ENCODE results near the gene IL12B.

The IL12B gene

DNA sequence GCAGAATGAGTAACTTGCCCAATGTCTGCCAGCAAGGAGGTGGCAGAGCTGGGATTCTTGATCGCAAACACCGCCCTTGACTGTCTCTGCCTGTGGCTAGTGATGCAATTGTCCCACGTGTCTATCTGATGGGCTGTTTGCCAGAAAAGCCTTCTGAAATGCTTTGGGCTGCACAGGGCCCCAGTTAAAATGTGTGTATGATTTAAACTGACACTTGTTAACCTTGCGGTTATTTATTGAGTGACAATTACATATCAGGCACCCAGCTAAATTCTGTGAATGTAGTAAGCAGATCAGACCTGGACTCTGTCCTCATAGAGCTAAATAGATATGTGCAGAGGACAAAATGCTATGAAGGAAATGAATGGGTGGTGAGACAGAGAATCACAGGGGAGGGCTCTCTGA lies 11.6 kb upstream of the IL12B start:
- H3K4me3 Mint-ChIP-seq = no peak overlapping the region

GRCh38 chr5:159341145-159341544 lies 10.9 kb upstream of the IL12B start:
- no peak overlapping the region for H3K4me3 Mint-ChIP-seq
- H3K36me3 Mint-ChIP-seq (ENCODE audit: low read depth) = no peaks in the 10 kb centered on the region
- H3K27ac Mint-ChIP-seq = peak overlapping the region; percentile 81
- H3K4me1 Mint-ChIP-seq (ENCODE audit: low read depth) = peaks cover 63% of the 10 kb centered on the region
- H3K9me3 Mint-ChIP-seq = no peaks in the 10 kb centered on the region
- intact Hi-C loops (cut with micrococcal nuclease) = no loop called here
- peaks cover 6% of the 10 kb centered on the region for H3K27me3 Mint-ChIP-seq

More for the DNA sequence above, 11.6 kb upstream of the IL12B start:
- H3K27ac Mint-ChIP-seq = peak overlapping the region; percentile 81
- no peaks in the 10 kb centered on the region for H3K9me3 Mint-ChIP-seq
- H3K27me3 Mint-ChIP-seq = peaks cover 6% of the 10 kb centered on the region
- peaks cover 57% of the 10 kb centered on the region for H3K4me1 Mint-ChIP-seq (ENCODE audit: low read depth)
- intact Hi-C loops (cut with micrococcal nuclease) = no loop called here
- H3K36me3 Mint-ChIP-seq (ENCODE audit: low read depth) = no peaks in the 10 kb centered on the region

- Mint-ChIP-seq H3K9me3 (no peaks in the 10 kb centered on the region), H3K27ac (peak overlapping the region; percentile 81), H3K4me1 (ENCODE audit: low read depth) (peaks cover 57% of the 10 kb centered on the region), H3K27me3 (peaks cover 3% of the 10 kb centered on the region), H3K36me3 (ENCODE audit: low read depth) (no peaks in the 10 kb centered on the region), H3K4me3 (no peak overlapping the region)
- intact Hi-C loops (cut with micrococcal nuclease) = no loop called here
Observed at GRCh38 chr5:159340511-159340910, 10.2 kb upstream of the IL12B start.

- Mint-ChIP-seq H3K4me1 (ENCODE audit: low read depth) (peaks cover 46% of the 10 kb centered on the region), H3K27ac (no peak overlapping the region)
Observed at GRCh38 chr5:159339460-159339859, 9.2 kb upstream of the IL12B start.

DNA sequence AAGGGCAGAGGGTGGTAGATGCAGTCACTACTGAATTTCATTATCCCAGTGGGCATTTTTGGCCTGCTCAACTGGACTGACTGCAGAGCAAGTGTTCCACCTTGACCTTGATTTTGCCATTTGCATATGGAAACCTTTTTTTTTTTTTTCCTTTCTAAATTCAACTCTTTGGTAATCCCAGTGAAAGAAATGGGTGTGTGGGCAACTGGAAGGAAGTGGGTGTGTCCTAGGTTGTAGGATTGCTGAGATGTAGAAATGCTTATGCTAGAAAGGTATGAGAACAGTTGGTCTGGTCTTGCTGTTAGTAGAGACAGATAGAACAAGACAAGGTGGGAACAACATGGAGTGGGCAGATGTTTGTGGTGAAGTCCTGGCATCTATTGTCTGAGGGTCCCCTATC lies 7.8 kb upstream of the IL12B start:
- H3K27ac Mint-ChIP-seq = peak overlapping the region; percentile 84
- H3K27me3 Mint-ChIP-seq = peaks cover 1% of the 10 kb centered on the region
- no peaks in the 10 kb centered on the region for H3K36me3 Mint-ChIP-seq (ENCODE audit: low read depth)
- peaks cover 39% of the 10 kb centered on the region for H3K4me1 Mint-ChIP-seq (ENCODE audit: low read depth)
- H3K4me3 Mint-ChIP-seq = no peak overlapping the region
- intact Hi-C loops (cut with micrococcal nuclease) = loop anchor here (10.0 kb wide), 2 partner anchors 117 to 467 kb away; no protein-coding TSS in a partner anchor
- no peaks in the 10 kb centered on the region for H3K9me3 Mint-ChIP-seq

More at GRCh38 chr5:159339460-159339859, 9.2 kb upstream of the IL12B start:
- Mint-ChIP-seq H3K9me3 (no peaks in the 10 kb centered on the region), H3K36me3 (ENCODE audit: low read depth) (no peaks in the 10 kb centered on the region), H3K27me3 (peaks cover 1% of the 10 kb centered on the region), H3K4me3 (no peak overlapping the region)
- intact Hi-C loops (cut with micrococcal nuclease) = loop anchor here (10.0 kb wide), 2 partner anchors 115 to 465 kb away; no protein-coding TSS in a partner anchor

- H3K27ac Mint-ChIP-seq = peak overlapping the region; percentile 84
- H3K36me3 Mint-ChIP-seq (ENCODE audit: low read depth) = no peaks in the 10 kb centered on the region
- H3K9me3 Mint-ChIP-seq = no peaks in the 10 kb centered on the region
- H3K4me3 Mint-ChIP-seq = no peak overlapping the region
- H3K27me3 Mint-ChIP-seq = peaks cover 1% of the 10 kb centered on the region
- H3K4me1 Mint-ChIP-seq (ENCODE audit: low read depth) = peaks cover 44% of the 10 kb centered on the region
- intact Hi-C loops (cut with micrococcal nuclease) = loop anchor here (2.0 to 10.0 kb wide), 3 partner anchors 26 to 468 kb away; no protein-coding TSS in a partner anchor
Observed at GRCh38 chr5:159337016-159337955, 7.0 kb upstream of the IL12B start.

GRCh38 chr5:159336586-159336985 lies 6.3 kb upstream of the IL12B start:
- H3K4me1 Mint-ChIP-seq (ENCODE audit: low read depth) = peaks cover 46% of the 10 kb centered on the region
- no peaks in the 10 kb centered on the region for H3K36me3 Mint-ChIP-seq (ENCODE audit: low read depth)
- intact Hi-C loops (cut with micrococcal nuclease) = loop anchor here (2.0 to 10.0 kb wide), 3 partner anchors 26 to 468 kb away; no protein-coding TSS in a partner anchor

GRCh38 chr5:159333545-159333925 lies 3.2 kb upstream of the IL12B start:
- Mint-ChIP-seq H3K4me3 (no peak overlapping the region), H3K27me3 (no peaks in the 10 kb centered on the region), H3K36me3 (ENCODE audit: low read depth) (no peaks in the 10 kb centered on the region), H3K27ac (no peak overlapping the region), H3K4me1 (ENCODE audit: low read depth) (peaks cover 51% of the 10 kb centered on the region), H3K9me3 (no peaks in the 10 kb centered on the region)
- intact Hi-C loops (cut with micrococcal nuclease) = loop anchor here (5.0 to 10.0 kb wide), 3 partner anchors 121 to 584 kb away; partner anchors contain the start of gene ADRA1B

More at GRCh38 chr5:159336586-159336985, 6.3 kb upstream of the IL12B start:
- peak overlapping the region; percentile 62 for H3K27ac Mint-ChIP-seq
- H3K9me3 Mint-ChIP-seq = no peaks in the 10 kb centered on the region
- H3K4me3 Mint-ChIP-seq = no peak overlapping the region
- H3K27me3 Mint-ChIP-seq = no peaks in the 10 kb centered on the region

DNA sequence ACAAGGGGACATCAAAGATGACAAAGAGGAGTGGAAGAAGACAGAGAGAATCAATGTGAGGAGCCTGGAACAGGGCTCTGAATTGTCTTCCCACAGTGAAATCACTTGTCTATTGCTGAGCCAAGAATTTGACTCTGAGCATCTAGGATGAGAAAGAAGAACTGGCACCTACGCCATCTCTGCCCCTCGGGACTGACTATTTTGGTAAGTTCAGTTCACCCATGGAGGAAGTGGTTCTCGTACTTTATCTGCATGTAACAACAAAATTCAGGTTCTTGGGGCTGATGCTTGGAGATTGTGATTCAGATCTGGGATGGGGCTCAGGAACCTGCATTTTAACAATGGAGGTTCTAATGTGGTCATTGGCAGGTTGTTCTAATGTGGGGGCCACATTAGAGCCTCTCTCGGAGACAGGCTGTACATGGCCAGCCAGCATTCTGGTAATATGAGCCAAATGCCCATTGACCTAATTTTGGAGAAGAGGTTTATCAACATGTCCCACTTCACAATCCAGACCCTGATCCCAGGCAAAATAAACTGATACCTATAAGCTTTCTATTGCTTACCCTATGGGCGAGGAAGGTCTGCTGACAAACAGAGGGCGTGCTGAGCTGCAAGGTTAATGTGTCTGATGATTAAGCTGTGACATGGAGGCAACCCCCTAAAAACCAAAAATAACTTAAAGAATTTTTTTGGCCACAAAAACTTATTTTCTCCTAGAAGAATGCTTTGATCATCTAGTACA lies 2.7 kb upstream of the IL12B start:
- H3K4me1 Mint-ChIP-seq (ENCODE audit: low read depth) = peaks cover 46% of the 10 kb centered on the region
- H3K4me3 Mint-ChIP-seq = no peak overlapping the region
- intact Hi-C loops (cut with micrococcal nuclease) = loop anchor here (5.0 to 10.0 kb wide), 3 partner anchors 122 to 584 kb away; partner anchors contain the start of gene ADRA1B
- H3K27ac Mint-ChIP-seq = no peak overlapping the region
- no peaks in the 10 kb centered on the region for H3K9me3 Mint-ChIP-seq
- H3K36me3 Mint-ChIP-seq (ENCODE audit: low read depth) = no peaks in the 10 kb centered on the region
- H3K27me3 Mint-ChIP-seq = no peaks in the 10 kb centered on the region

- peak overlapping the region; percentile 68 for H3K27ac Mint-ChIP-seq
Observed at GRCh38 chr5:159331093-159331973, 1.0 kb upstream of the IL12B start.

GRCh38 chr5:159324986-159325385 lies 5.3 kb downstream of the IL12B start:
- no peaks in the 10 kb centered on the region for H3K36me3 Mint-ChIP-seq (ENCODE audit: low read depth)
- no peaks in the 10 kb centered on the region for H3K9me3 Mint-ChIP-seq
- no peak overlapping the region for H3K27ac Mint-ChIP-seq

More at GRCh38 chr5:159331093-159331973, 1.0 kb upstream of the IL12B start:
- Mint-ChIP-seq H3K4me1 (ENCODE audit: low read depth) (peaks cover 30% of the 10 kb centered on the region), H3K36me3 (ENCODE audit: low read depth) (no peaks in the 10 kb centered on the region), H3K9me3 (no peaks in the 10 kb centered on the region), H3K27me3 (peaks cover 2% of the 10 kb centered on the region), H3K4me3 (peak overlapping the region; percentile 68)
- intact Hi-C loops (cut with micrococcal nuclease) = loop anchor here (5.0 to 10.0 kb wide), 3 partner anchors 123 to 586 kb away; partner anchors contain the start of gene ADRA1B

DNA sequence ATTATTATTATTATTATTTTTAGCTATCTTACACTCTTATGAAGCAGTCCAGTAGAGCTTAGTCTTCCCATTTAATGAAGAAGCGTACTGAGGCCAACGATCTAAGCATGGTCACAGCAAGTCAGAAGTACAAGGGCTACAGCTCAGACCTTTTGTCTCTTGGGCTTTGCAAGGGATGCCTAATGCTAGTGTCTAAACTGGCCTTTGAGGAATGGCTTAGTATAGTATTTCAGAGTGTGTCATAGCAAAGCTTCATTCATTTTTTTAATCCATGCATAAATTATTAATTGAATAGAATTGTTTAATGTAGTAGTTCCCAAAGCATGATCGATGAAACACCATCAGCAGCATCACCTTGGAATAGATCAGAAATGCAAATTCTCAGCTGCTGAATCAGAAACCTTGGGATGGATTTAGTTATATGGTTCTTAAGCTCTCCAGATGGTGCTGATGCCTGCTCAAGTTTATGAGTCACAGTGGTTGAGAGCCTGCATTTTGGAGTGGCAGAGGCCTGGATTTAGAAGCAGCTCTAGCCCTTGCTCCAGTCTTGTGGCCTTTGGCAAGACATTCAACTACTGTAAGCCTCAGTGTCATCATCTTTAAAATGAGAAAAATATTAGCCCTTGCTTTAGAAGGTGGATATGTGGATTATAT lies 6.1 kb downstream of the IL12B start:
- H3K27me3 Mint-ChIP-seq = peaks cover 2% of the 10 kb centered on the region
- H3K36me3 Mint-ChIP-seq (ENCODE audit: low read depth) = no peaks in the 10 kb centered on the region
- H3K9me3 Mint-ChIP-seq = no peaks in the 10 kb centered on the region
- no peaks in the 10 kb centered on the region for H3K4me1 Mint-ChIP-seq (ENCODE audit: low read depth)
- intact Hi-C loops (cut with micrococcal nuclease) = no loop called here
- H3K4me3 Mint-ChIP-seq = no peak overlapping the region
- no peak overlapping the region for H3K27ac Mint-ChIP-seq

More at GRCh38 chr5:159324986-159325385, 5.3 kb downstream of the IL12B start:
- intact Hi-C loops (cut with micrococcal nuclease) = no loop called here
- peaks cover 2% of the 10 kb centered on the region for H3K27me3 Mint-ChIP-seq
- H3K4me3 Mint-ChIP-seq = no peak overlapping the region
- no peaks in the 10 kb centered on the region for H3K4me1 Mint-ChIP-seq (ENCODE audit: low read depth)

Measured in dendritic cell treated with granulocyte-macrophage colony-stimulating factor and Interleukin-4, amounts not matched to agents 40 ng/mL and 50 ng/mL, for 4 days (primary cell).